Bronchial epithelial cell (primary cell): ENCODE results near the gene MARCHF11. TPM values are rescaled to one million over a fixed set of nuclear protein-coding genes. Genes with fewer than 3 reads are reported as not detected.

Source experiments
- DNase-seq: peaks from one replicate; pipeline ENCODE4 v3.0.0-alpha.2; 2010; ENCODE audit warnings: low read depth
- FAIRE-seq: peaks from 2 replicates; lab custom pipeline; 2011; peaks lifted over from hg19 to GRCh38; lab: Jason Lieb, UNC
- H3K27me3 ChIP-seq: 2 replicates; pipeline ENCODE4 v1.5.1; 2011; ENCODE audit warnings: low read length; ENCODE audit not compliant: control insufficient read depth, insufficient read depth
- H3K36me3 ChIP-seq: 2 replicates; pipeline ENCODE4 v1.5.1; 2011; ENCODE audit warnings: low read length; ENCODE audit not compliant: control insufficient read depth, insufficient read depth
- H3K4me3 ChIP-seq: 2 replicates; pipeline ENCODE4 v1.5.1; 2011; ENCODE audit warnings: mild to moderate bottlenecking, low read depth, low read length, control low read depth
- CTCF ChIP-seq: IDR thresholded peaks from 2 replicates; pipeline ENCODE4 v1.5.1; 2011; ENCODE audit warnings: mild to moderate bottlenecking, moderate library complexity, low read length, control low read depth, inconsistent platforms; ENCODE audit not compliant: insufficient read depth, severe bottlenecking
- total RNA-seq: library from RNA; depleted of rRNA; stranded (reverse); fragments of >200 nt; gene quantifications from 2 replicates; pipeline ENCODE4 v1.2.1, GENCODE V29; 2014

MARCHF11 gene
- total RNA-seq, 1 donor from 2014 or later, result not detected

GRCh38 chr5:16018970-16019369, 160.6 kb downstream of the MARCHF11 start:
- Histone ChIP-seq H3K27me3 (no peaks in the 10 kb centered on the region), H3K36me3 (no peaks in the 10 kb centered on the region), H3K4me3 (no peak overlapping the region)
- no peak for DNase-seq
- no peak for TF ChIP-seq CTCF
- FAIRE-seq, result no peak

- TF ChIP-seq CTCF, result no peak
- H3K36me3 ChIP-seq, result no peaks in the 10 kb centered on the region
- FAIRE-seq, result no peak
- no peak for DNase-seq
- no peaks in the 10 kb centered on the region for H3K27me3 ChIP-seq
- H3K4me3 ChIP-seq, result no peak overlapping the region
Observed at GRCh38 chr5:16017720-16018119, 161.9 kb downstream of the MARCHF11 start.
